22Rv1 (cell line): Measurements from ENCODE around the gene POLA1.

ENCODE experiments used
- CTCF ChIP-seq: fragments of 450-650 bp; IDR thresholded peaks from 2 replicates; pipeline ENCODE4 v1.5.1; 2017; ENCODE audit warnings: mild to moderate bottlenecking
- ZFX ChIP-seq: fragments of 450-650 bp; IDR thresholded peaks from 2 replicates; pipeline ENCODE4 v1.6.1; 2017; ENCODE audit warnings: antibody characterized with exemption, borderline replicate concordance

- TF ChIP-seq CTCF (no peak), ZFX (no peak)
Measured at GRCh38 chrX:24985120-24985519, 291.4 kb downstream of the POLA1 start.
